Endometrium (tissue), 2 donors: Measurements from ENCODE around the gene YTHDF1.
"Not testable (repeated sequence)": the region's sequence is repeated elsewhere in the genome, so short reads cannot be mapped to it uniquely, and the experiment has no call there.

Experiments used
- FAIRE-seq: peaks from 2 replicates; lab custom pipeline; 2012; peaks lifted over from hg19 to GRCh38; lab: Jason Lieb, UNC
- donor health status: control.
- donor health status: control.

The YTHDF1 gene

GRCh38 chr20:63226042-63226943 lies 10.4 kb upstream of the YTHDF1 start:
- no peak for FAIRE-seq

GRCh38 chr20:63225082-63225454 lies 9.1 kb upstream of the YTHDF1 start:
- FAIRE-seq, result no peak

- no peak for FAIRE-seq
Observed at GRCh38 chr20:63224412-63225081, 8.6 kb upstream of the YTHDF1 start.

GRCh38 chr20:63223826-63224207 lies 7.9 kb upstream of the YTHDF1 start:
- no peak for FAIRE-seq

- no peak for FAIRE-seq
Observed at GRCh38 chr20:63223121-63223825, 7.3 kb upstream of the YTHDF1 start.

GRCh38 chr20:63222541-63222940 lies 6.6 kb upstream of the YTHDF1 start:
- no peak for FAIRE-seq

GRCh38 chr20:63221400-63222053 lies 5.6 kb upstream of the YTHDF1 start:
- not testable (repeated sequence) for FAIRE-seq

- no peak for FAIRE-seq
Observed at GRCh38 chr20:63220696-63221399, 4.9 kb upstream of the YTHDF1 start.

- no peak for FAIRE-seq
Observed at GRCh38 chr20:63219866-63220521, 4.1 kb upstream of the YTHDF1 start.

- no peak for FAIRE-seq
Observed at GRCh38 chr20:63219447-63219821, 3.5 kb upstream of the YTHDF1 start.

- no peak for FAIRE-seq
Observed at GRCh38 chr20:63218701-63219446, 2.9 kb upstream of the YTHDF1 start.

GRCh38 chr20:63217706-63218105 lies 1.8 kb upstream of the YTHDF1 start:
- no peak for FAIRE-seq

GRCh38 chr20:63216849-63217471 lies 1.0 kb upstream of the YTHDF1 start:
- FAIRE-seq, result no peak

- no peak for FAIRE-seq
Observed at GRCh38 chr20:63215101-63216040, 560 bp downstream of the YTHDF1 start.

- FAIRE-seq, result no peak
Observed at GRCh38 chr20:63214514-63214913, 1.4 kb downstream of the YTHDF1 start.

GRCh38 chr20:63212792-63213191 lies 3.1 kb downstream of the YTHDF1 start:
- no peak for FAIRE-seq

GRCh38 chr20:63212393-63212730 lies 3.6 kb downstream of the YTHDF1 start:
- FAIRE-seq, result no peak

- no peak for FAIRE-seq
Observed at GRCh38 chr20:63210011-63210605, 5.8 kb downstream of the YTHDF1 start.
